NCI-H345 (cell line): ENCODE results near the gene OOSP3.
"Not testable (repeated sequence)": the region's sequence is repeated elsewhere in the genome, so short reads cannot be mapped to it uniquely, and the experiment has no call there.

Experiments used
- DNase-seq: peaks from one replicate; lab custom pipeline; 2025; lab: John Stamatoyannopoulos, UW

OOSP3 gene

GRCh38 chr11:59877325-59877724 lies 1.3 kb upstream of the OOSP3 start:
- no peak for DNase-seq

- no peak for DNase-seq
Measured at GRCh38 chr11:59877784-59878183, 798 bp upstream of the OOSP3 start.

- no peak for DNase-seq
Measured at GRCh38 chr11:59879567-59879966, 985 bp downstream of the OOSP3 start.

- DNase-seq, result no peak
Measured at GRCh38 chr11:59883597-59883996, 5.0 kb downstream of the OOSP3 start.

GRCh38 chr11:59887156-59887555 lies 8.6 kb downstream of the OOSP3 start:
- DNase-seq, result not testable (repeated sequence)

- no peak for DNase-seq
Measured at GRCh38 chr11:59891781-59892181, 13.2 kb downstream of the OOSP3 start.

- no peak for DNase-seq
Measured at GRCh38 chr11:59894616-59895015, 16.0 kb downstream of the OOSP3 start.

- DNase-seq, result no peak
Measured at GRCh38 chr11:59898046-59898445, 19.5 kb downstream of the OOSP3 start.

GRCh38 chr11:59898650-59899049 lies 20.1 kb downstream of the OOSP3 start:
- DNase-seq, result no peak

GRCh38 chr11:59899532-59899931 lies 20.9 kb downstream of the OOSP3 start:
- no peak for DNase-seq

- DNase-seq, result no peak
Measured at GRCh38 chr11:59900366-59901126, 22.0 kb downstream of the OOSP3 start.

GRCh38 chr11:59901306-59901705 lies 22.7 kb downstream of the OOSP3 start:
- DNase-seq, result no peak

GRCh38 chr11:59903569-59903968 lies 25.0 kb downstream of the OOSP3 start:
- not testable (repeated sequence) for DNase-seq

- no peak for DNase-seq
Measured at GRCh38 chr11:59918480-59918879, 39.9 kb downstream of the OOSP3 start.

GRCh38 chr11:59918987-59919589 lies 40.5 kb downstream of the OOSP3 start:
- peak; percentile 13 for DNase-seq

- DNase-seq, result no peak
Measured at GRCh38 chr11:59923813-59924212, 45.2 kb downstream of the OOSP3 start.

- DNase-seq, result no peak
Measured at GRCh38 chr11:59931688-59932087, 53.1 kb downstream of the OOSP3 start.

GRCh38 chr11:59938132-59938531 lies 59.5 kb downstream of the OOSP3 start, which contains the start of gene OOSP1:
OOSP1 (plus strand) TSS chr11:59938432; CDS start chr11:59938455, 23 bp downstream.
- no peak for DNase-seq

GRCh38 chr11:59938718-59939117 lies 60.1 kb downstream of the OOSP3 start:
- DNase-seq, result no peak

- DNase-seq, result no peak
Measured at GRCh38 chr11:59939482-59939881, 60.9 kb downstream of the OOSP3 start.

GRCh38 chr11:59941091-59941490 lies 62.5 kb downstream of the OOSP3 start:
- no peak for DNase-seq

- DNase-seq, result no peak
Measured at GRCh38 chr11:59943997-59944714, 65.6 kb downstream of the OOSP3 start.

- DNase-seq, result no peak
Measured at GRCh38 chr11:59944720-59945119, 66.1 kb downstream of the OOSP3 start.
